Measurements from ENCODE around the gene ZC3HAV1L.
"Not testable (repeated sequence)": the region's sequence is repeated elsewhere in the genome, so short reads cannot be mapped to it uniquely, and the experiment has no call there.

Gene ZC3HAV1L

GRCh38 chr7:139011373-139011772 is 24.5 kb downstream of the ZC3HAV1L start:
- DNase-seq: no peak

GRCh38 chr7:139004321-139005090 is 31.3 kb downstream of the ZC3HAV1L start:
- DNase-seq: no peak

- no peak for DNase-seq
Measured at GRCh38 chr7:138999414-138999813, 36.4 kb downstream of the ZC3HAV1L start.

GRCh38 chr7:138992052-138992531 is 43.8 kb downstream of the ZC3HAV1L start:
- DNase-seq: no peak

- DNase-seq: no peak
Measured at GRCh38 chr7:138987686-138988085, 48.2 kb downstream of the ZC3HAV1L start.

GRCh38 chr7:138982204-138982623 is 53.6 kb downstream of the ZC3HAV1L start:
- DNase-seq: no peak

GRCh38 chr7:138981332-138982203 is 54.3 kb downstream of the ZC3HAV1L start, which contains the start of gene KIAA1549:
TSS of gene KIAA1549 (minus strand) at chr7:138981389. CDS start at chr7:138981269, 120 bp downstream.
- peak; percentile 62 for DNase-seq

- DNase-seq: peak; percentile 18
Measured at GRCh38 chr7:138980563-138981291, 55.1 kb downstream of the ZC3HAV1L start.

GRCh38 chr7:138979988-138980562 is 55.8 kb downstream of the ZC3HAV1L start:
- no peak for DNase-seq

- DNase-seq: no peak
Measured at GRCh38 chr7:138979226-138979979, 56.4 kb downstream of the ZC3HAV1L start.

- DNase-seq: no peak
Measured at GRCh38 chr7:138978541-138979184, 57.2 kb downstream of the ZC3HAV1L start.

GRCh38 chr7:138976161-138976560 is 59.7 kb downstream of the ZC3HAV1L start:
- DNase-seq: not testable (repeated sequence)

Data from NCI-H1092 (cell line).